ENCODE data around the gene LYRM2.

DNA sequence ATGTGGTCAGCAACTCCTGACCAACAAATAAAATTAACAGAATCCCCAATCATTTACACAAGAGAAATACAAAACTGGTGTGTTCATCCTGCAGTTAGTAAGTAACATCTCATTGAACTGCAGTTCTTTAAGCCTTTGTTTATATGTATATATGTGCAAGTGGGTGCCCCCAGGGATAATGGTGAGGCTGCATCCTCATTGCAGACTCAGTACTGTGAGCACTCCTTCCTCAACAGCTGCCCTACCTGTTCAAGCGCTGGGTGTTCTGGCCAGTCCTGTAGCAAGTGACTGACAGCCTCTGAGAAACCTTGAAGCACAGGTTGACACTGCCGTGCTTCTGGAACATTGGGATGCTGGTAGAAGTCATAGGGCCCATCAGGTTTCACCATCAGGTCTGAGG, 49.8 kb upstream of the LYRM2 start:
- TF ChIP-seq, protein P1, sequence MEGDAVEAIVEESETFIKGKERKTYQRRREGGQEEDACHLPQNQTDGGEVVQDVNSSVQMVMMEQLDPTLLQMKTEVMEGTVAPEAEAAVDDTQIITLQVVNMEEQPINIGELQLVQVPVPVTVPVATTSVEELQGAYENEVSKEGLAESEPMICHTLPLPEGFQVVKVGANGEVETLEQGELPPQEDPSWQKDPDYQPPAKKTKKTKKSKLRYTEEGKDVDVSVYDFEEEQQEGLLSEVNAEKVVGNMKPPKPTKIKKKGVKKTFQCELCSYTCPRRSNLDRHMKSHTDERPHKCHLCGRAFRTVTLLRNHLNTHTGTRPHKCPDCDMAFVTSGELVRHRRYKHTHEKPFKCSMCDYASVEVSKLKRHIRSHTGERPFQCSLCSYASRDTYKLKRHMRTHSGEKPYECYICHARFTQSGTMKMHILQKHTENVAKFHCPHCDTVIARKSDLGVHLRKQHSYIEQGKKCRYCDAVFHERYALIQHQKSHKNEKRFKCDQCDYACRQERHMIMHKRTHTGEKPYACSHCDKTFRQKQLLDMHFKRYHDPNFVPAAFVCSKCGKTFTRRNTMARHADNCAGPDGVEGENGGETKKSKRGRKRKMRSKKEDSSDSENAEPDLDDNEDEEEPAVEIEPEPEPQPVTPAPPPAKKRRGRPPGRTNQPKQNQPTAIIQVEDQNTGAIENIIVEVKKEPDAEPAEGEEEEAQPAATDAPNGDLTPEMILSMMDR (IDR thresholded peaks at IDR 0.05): no peak
- no peak for TF ChIP-seq POLR2A (IDR thresholded peaks at IDR 0.05)

Data from suprapubic skin (tissue), 3 donors.